SK-N-SH (cell line): ENCODE results near the gene NEK2. TPM values are rescaled to one million over a fixed set of nuclear protein-coding genes. Genes with fewer than 3 reads are reported as not detected.

Experiments
- CTCF ChIA-PET: fragments of 300-600, 350-600 bp; formaldehyde crosslinking; extraction: SDS; loops from one replicate; lab custom pipeline; 2021; lab: Yijun Ruan, JAX
- POLR2A ChIA-PET: fragments of 350-600 bp; sonication (Branson Sonifier 250); formaldehyde crosslinking; extraction: SDS; loops from one replicate; lab custom pipeline; 2020; ENCODE audit warnings: antibody characterized with exemption, inconsistent platforms; lab: Yijun Ruan, JAX
- DNase-seq: peaks from one replicate; pipeline ENCODE4 v3.0.0; 2012
- H2AFZ ChIP-seq: fragments of 200-600 bp; sonication (generic); 2 replicates; pipeline ENCODE4 v1.8.1; 2016; ENCODE audit warnings: antibody characterized with exemption, mild to moderate bottlenecking, low read depth
- H3F3A ChIP-seq: fragments of 200-600 bp; sonication (generic); replicated peaks from 2 replicates; pipeline ENCODE3; 2016; ENCODE audit warnings: antibody characterized with exemption, mild to moderate bottlenecking; ENCODE audit not compliant: insufficient read depth
- H3K27ac ChIP-seq, 2 experiments: fragments of 200-500 bp in 1 of 2; fragments of 200-600 bp in 1 of 2; sonication (Bioruptor generic) in 1 of 2; sonication (generic), shearing (Covaris generic) in 1 of 2; 2 replicates each; pipeline versions ENCODE4 v1.5.1 to v1.6.1; 2014 to 2016; ENCODE audit warnings: low read depth in 2 of 2, inconsistent platforms in 1 of 2, low read length in 1 of 2, mild to moderate bottlenecking in 1 of 2, mixed read lengths in 1 of 2
- H3K27me3 ChIP-seq: fragments of 200-600 bp; sonication (generic), shearing (Covaris generic); 2 replicates; pipeline ENCODE4 v1.6.1; 2016; ENCODE audit warnings: mixed run types; ENCODE audit not compliant: insufficient read depth
- H3K36me3 ChIP-seq, 2 experiments: fragments of 200-500 bp in 1 of 2; fragments of 200-600 bp in 1 of 2; sonication (Bioruptor generic) in 1 of 2; sonication (generic) in 1 of 2; replicated peaks in 1 of 2; 2 replicates each; pipeline versions ENCODE3 to v1.5.1; 2014 to 2016; ENCODE audit warnings: low read length in 1 of 2, mild to moderate bottlenecking in 1 of 2; ENCODE audit not compliant: insufficient read depth in 2 of 2, control insufficient read depth in 1 of 2
- H3K4me1 ChIP-seq, 2 experiments: fragments of 200-500 bp in 1 of 2; fragments of 200-600 bp in 1 of 2; sonication (Bioruptor generic) in 1 of 2; sonication (generic), shearing (Covaris generic) in 1 of 2; 2 replicates each; pipeline versions ENCODE4 v1.5.1 to v1.6.1; 2014 to 2016; ENCODE audit warnings: low read depth in 1 of 2, low read length in 1 of 2, mixed run types in 1 of 2; ENCODE audit not compliant: insufficient read depth in 2 of 2, control insufficient read depth in 1 of 2
- H3K4me2 ChIP-seq: fragments of 200-600 bp; sonication (generic), shearing (Covaris generic); 2 replicates; pipeline ENCODE4 v1.6.1; 2017; ENCODE audit warnings: mixed run types
- H3K4me3 ChIP-seq, 2 experiments: fragments of 200-500 bp in 1 of 2; fragments of 200-600 bp in 1 of 2; sonication (Bioruptor generic) in 1 of 2; sonication (generic), shearing (Covaris generic) in 1 of 2; 2 replicates each; pipeline versions ENCODE4 v1.5.1 to v1.8.1; 2014 to 2016; ENCODE audit warnings: low read depth in 2 of 2, inconsistent platforms in 1 of 2, low read length in 1 of 2, mild to moderate bottlenecking in 1 of 2, mixed read lengths in 1 of 2, moderate library complexity in 1 of 2
- H3K79me2 ChIP-seq: fragments of 200-600 bp; sonication (generic); 2 replicates; pipeline ENCODE4 v1.8.1; 2017; ENCODE audit warnings: mild to moderate bottlenecking; ENCODE audit not compliant: insufficient read depth
- H3K9ac ChIP-seq: fragments of 200-600 bp; sonication (generic); 2 replicates; pipeline ENCODE4 v1.6.1; 2017; ENCODE audit warnings: mixed run types
- H3K9me2 ChIP-seq: fragments of 200-600 bp; sonication (generic); 2 replicates; pipeline ENCODE4 v1.6.1; 2017; ENCODE audit warnings: mixed run types
- H3K9me3 ChIP-seq: fragments of 200-600 bp; sonication (generic); 2 replicates; pipeline ENCODE4 v1.6.1; 2017; ENCODE audit warnings: mixed run types, mild to moderate bottlenecking, moderate library complexity
- H4K20me1 ChIP-seq: fragments of 200-600 bp; sonication (generic); 2 replicates; pipeline ENCODE4 v1.6.1; 2017; ENCODE audit warnings: mild to moderate bottlenecking, mixed run types; ENCODE audit not compliant: insufficient read depth
- CHD2 ChIP-seq: fragments of 150-350 bp; IDR thresholded peaks from 2 replicates; pipeline ENCODE4 v1.6.1; 2018; ENCODE audit warnings: low read length; ENCODE audit not compliant: partially characterized antibody
- ELF1 ChIP-seq: IDR thresholded peaks from 2 replicates; pipeline ENCODE4 v1.4.0; 2012
- EZH2phosphoT487 ChIP-seq: fragments of 200-600 bp; sonication (generic); IDR thresholded peaks from 2 replicates; pipeline ENCODE4 v1.6.1; 2017; ENCODE audit warnings: low read depth, mixed run types, mild to moderate bottlenecking, antibody characterized with exemption, moderate library complexity, borderline replicate concordance
- FOSL2 ChIP-seq: IDR thresholded peaks from 2 replicates; pipeline ENCODE4 v1.4.0; 2012; ENCODE audit warnings: low read depth, mild to moderate bottlenecking, moderate library complexity, borderline replicate concordance
- FOXJ3 ChIP-seq: sonication (generic); formaldehyde crosslinking; IDR thresholded peaks from 2 replicates; pipeline ENCODE4 v1.5.1; 2020; ENCODE audit warnings: mild to moderate bottlenecking, missing genetic modification reagents
- FOXM1 ChIP-seq: IDR thresholded peaks from 2 replicates; pipeline ENCODE4 v1.4.0; 2012; ENCODE audit warnings: low read depth, mild to moderate bottlenecking
- GATA2 ChIP-seq: sonication (generic); formaldehyde crosslinking; IDR thresholded peaks from 2 replicates; pipeline ENCODE4 v1.5.0; 2020; ENCODE audit warnings: mild to moderate bottlenecking, missing genetic modification reagents
- IRF3 ChIP-seq: fragments of 150-350 bp; IDR thresholded peaks from 2 replicates; pipeline ENCODE4 v1.6.1; 2016; ENCODE audit warnings: mild to moderate bottlenecking, low read depth, low read length
- MAX ChIP-seq: IDR thresholded peaks from 2 replicates; pipeline ENCODE4 v1.4.0; 2012; ENCODE audit warnings: low read depth
- POLR2AphosphoS5 ChIP-seq: IDR thresholded peaks from 2 replicates; pipeline ENCODE4 v1.6.1; 2012; ENCODE audit warnings: low read depth, low read length
- RAD21 ChIP-seq: IDR thresholded peaks from 2 replicates; pipeline ENCODE4 v1.6.1; 2012; ENCODE audit warnings: mild to moderate bottlenecking, low read length
- REST ChIP-seq: IDR thresholded peaks from 2 replicates; pipeline ENCODE4 v1.6.1; 2012; ENCODE audit warnings: mild to moderate bottlenecking, low read depth, low read length, moderate library complexity
- SIN3A ChIP-seq: IDR thresholded peaks from 2 replicates; pipeline ENCODE4 v1.6.1; 2012; ENCODE audit warnings: low read depth, mild to moderate bottlenecking, low read length, moderate library complexity, borderline replicate concordance
- SMC3 ChIP-seq: IDR thresholded peaks from 2 replicates; pipeline ENCODE4 v1.6.1; 2012; ENCODE audit warnings: low read depth, low read length, improper control_type of control experiment
- TAF1 ChIP-seq: IDR thresholded peaks from 2 replicates; pipeline ENCODE4 v1.6.1; 2012; ENCODE audit warnings: low read depth, mild to moderate bottlenecking, low read length, moderate library complexity, borderline replicate concordance
- USF1 ChIP-seq: IDR thresholded peaks from 2 replicates; pipeline ENCODE4 v1.4.0; 2012; ENCODE audit warnings: low read depth, borderline replicate concordance
- WGBS: methylation state at CpG from one replicate; pipeline ENCODE4 v1.1.6; 2017; ENCODE audit warnings: low lambda C conversion rate; 5-methylcytosine and 5-hydroxymethylcytosine counted together
- polyA plus RNA-seq, 3 experiments: library from polyadenylated mRNA; depleted of rRNA; stranded (reverse); fragments of >200 nt; gene quantifications; 2 replicates each; pipeline ENCODE4 v1.2.3, GENCODE V29; 2012

Gene NEK2
- polyA plus RNA-seq, 1 of the 3 experiments (the other 2 are of a cell fraction): 9.4 TPM

- Histone ChIP-seq H3K9me3 (no peaks in the 10 kb centered on the region), H3K4me2 (no peak overlapping the region), H3K27me3 (no peaks in the 10 kb centered on the region), H3K9ac (no peak overlapping the region), H3K4me3 (no peak overlapping the region), H3K79me2 (no peaks in the 10 kb centered on the region), H2AFZ (no peak overlapping the region), H4K20me1 (no peaks in the 10 kb centered on the region), H3K36me3 (no peaks in the 10 kb centered on the region), H3K4me1 (no peaks in the 10 kb centered on the region), H3K9me2 (no peaks in the 10 kb centered on the region), H3F3A (no peaks in the 10 kb centered on the region), H3K27ac (no peak overlapping the region)
- CTCF ChIA-PET: interaction anchor here (1.5 to 1.8 kb wide), 2 partner anchors 13 to 31 kb away, joined by 4 to 5 read pairs; no protein-coding TSS in a partner anchor
- TF ChIP-seq REST: no peak
- no peak for TF ChIP-seq CHD2
- TF ChIP-seq RAD21: no peak
- no peak for TF ChIP-seq ELF1
- TF ChIP-seq MAX: no peak
- TF ChIP-seq SIN3A: no peak
- TF ChIP-seq EZH2phosphoT487: no peak
- no peak for TF ChIP-seq POLR2AphosphoS5
- no peak for TF ChIP-seq USF1
- no peak for TF ChIP-seq GATA2 (CRISPR knock-in tag)
- TF ChIP-seq FOXJ3 (CRISPR knock-in tag): no peak
- TF ChIP-seq FOXM1: no peak
- no peak for TF ChIP-seq TAF1
- TF ChIP-seq FOSL2: no peak
- TF ChIP-seq IRF3: no peak
- no peak for TF ChIP-seq SMC3
- DNase-seq: no peak
- WGBS: 86% methylated on average over 3 of the region's 4 CpGs
- POLR2A ChIA-PET: no interaction called here
Measured at GRCh38 chr1:211711315-211711705, 35.9 kb upstream of the NEK2 start.
